Glomerular visceral epithelial cell (primary cell): ENCODE results near the gene PROS1.

ENCODE experiments used
- DNase-seq: peaks from one replicate; pipeline ENCODE4 v3.0.0-alpha.2; 2016; ENCODE audit errors: extremely low spot score

Gene PROS1

DNA sequence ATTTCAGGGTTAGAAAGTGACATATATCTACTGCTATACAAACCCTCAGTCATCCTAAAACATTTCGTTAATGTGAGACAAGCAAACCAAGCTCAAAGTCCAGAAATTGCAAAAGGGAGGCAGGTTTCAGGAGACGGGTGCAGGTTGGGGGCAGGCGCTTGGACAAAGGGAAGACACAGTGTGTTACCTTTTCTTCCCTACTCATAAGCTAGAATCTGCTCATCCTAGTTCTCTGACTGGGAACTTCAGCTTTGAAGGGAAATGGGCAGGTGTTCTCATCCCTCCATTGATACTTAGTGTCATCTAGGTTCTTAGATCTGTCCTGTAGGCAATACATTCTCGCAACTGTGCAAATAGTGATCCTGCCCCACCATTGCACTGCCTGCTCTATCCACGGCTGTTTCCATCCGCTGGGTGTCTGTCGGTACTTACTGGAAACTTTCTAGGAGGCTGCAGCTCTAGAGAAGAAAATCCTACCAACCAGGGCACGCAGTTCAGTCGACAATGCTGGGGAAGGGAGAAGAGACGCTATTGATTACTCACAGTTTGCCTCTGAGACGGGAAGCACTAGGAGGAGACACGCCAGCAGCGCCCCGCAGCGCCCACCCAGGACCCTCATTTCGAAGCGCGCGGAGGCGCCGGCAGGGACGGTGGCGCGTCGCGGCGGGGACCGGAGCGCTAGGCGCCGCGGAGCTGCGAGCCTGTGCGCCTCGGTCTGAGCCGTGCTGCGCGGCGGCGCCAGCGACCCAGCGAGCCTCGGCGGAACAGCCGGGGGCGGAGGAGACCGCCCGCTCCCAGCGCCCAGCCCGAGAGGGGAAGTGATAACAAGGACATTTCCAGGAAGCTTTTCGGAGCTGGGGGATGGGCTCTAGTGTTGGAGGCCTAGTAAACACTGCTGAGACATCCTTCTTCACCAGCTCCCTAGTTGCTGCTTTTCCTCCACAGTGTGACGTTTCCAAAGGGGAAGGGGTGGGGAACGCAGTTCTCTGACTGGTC lies at the start of gene PROS1:
TSS of gene PROS1 (minus strand) at position 766 of the 996 bp plus-strand sequence. CDS start at position 619, 147 bp downstream.
- DNase-seq = peak; percentile 69

DNA sequence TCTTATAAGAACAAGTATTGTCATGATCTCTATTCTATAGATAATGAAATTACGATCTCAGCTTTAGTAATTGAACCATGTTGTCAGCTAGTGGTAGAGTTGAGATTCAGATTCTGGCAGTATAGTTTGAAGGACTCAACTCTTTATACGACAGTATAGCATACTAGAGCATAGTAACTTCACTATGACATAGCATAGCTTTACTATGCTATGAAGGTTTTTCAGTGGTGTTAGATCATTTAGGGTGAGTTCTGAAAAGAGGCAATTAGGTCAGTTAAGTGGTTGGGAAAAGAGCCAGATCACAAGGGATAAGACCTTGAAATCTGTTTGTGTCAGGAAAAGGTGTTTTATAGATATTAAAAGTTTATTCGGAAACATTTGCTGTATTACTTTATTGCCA lies 46.6 kb upstream of the PROS1 start:
- DNase-seq = no peak

DNA sequence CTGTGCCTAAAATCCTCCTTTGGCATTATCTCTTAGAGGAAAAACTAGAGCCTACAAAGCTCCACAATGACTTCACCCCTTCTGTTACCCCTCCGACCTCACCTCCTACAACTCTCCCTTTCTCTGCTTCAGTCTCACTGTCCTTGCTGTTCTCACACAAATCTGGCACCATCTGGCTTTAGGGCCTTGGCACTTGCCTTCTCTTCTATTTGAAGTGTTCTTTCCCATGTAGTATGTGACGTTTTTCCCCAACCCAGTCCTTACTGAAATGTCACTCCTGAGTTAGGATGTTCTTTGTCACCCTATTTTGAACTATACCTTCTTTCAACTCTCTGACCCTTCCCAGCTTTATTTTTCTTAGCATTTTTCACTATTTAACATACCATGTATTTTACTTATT lies 46.0 kb upstream of the PROS1 start:
- DNase-seq = no peak

DNA sequence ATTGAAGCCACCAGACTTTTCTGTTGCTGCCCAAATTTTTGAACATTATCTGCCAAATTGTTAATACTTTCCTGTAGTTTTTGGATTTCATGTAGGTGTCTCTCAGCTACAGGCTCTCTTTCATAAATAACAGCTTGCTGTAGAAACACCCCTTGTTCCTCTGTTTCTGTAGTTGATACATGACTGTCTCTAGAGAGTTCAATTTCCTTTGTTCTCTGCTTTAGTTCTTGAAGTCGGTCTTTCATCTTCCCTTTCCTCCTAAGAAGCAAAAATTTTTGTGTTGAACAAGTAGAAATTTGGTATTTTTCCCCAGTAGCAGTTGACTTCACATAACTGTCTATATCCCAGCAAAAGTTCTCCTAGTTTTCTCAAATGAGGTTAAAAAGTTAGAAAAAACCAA lies 41.3 kb upstream of the PROS1 start:
- DNase-seq = no peak

DNA sequence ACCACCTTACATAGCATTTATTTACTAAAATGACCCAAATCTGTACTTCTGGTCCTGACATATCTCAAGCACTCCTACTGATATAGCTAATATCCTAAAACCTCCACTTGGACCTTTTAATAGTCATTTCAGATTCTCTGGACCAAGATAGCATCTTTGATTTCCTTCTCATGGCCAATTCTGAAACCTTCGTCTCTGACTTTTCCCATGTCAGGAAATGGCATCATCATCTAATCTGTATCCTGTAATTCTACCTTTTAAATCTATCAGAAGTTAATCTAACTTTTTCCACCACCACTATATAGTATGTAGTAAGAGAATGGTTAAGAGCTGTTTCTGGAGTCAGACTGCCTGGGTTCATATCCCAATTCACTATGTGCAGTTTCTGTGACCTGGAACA lies 38.5 kb upstream of the PROS1 start:
- no peak for DNase-seq

DNA sequence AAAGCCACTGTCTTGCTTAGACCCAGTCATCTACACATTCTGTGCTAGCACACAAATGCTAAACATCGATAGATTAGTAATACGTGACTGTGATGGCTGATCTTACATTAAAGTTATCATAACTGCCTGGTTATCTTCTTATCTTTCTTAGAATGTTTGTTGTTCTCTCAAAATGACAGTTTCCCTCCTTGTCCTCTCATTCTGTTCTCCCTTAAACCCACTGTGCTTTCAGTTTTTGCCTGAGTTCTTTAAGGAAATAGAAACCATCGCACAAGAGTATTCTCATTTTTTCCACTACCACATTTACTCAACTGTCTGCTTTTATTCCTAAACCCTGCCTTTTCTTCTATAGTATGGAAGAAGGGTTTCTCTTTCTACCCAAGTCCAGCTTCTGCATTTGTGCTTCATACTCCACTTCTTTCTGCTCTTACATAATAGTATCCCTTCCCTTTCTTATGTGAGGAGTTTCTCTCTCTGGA lies 37.6 kb upstream of the PROS1 start:
- no peak for DNase-seq

DNA sequence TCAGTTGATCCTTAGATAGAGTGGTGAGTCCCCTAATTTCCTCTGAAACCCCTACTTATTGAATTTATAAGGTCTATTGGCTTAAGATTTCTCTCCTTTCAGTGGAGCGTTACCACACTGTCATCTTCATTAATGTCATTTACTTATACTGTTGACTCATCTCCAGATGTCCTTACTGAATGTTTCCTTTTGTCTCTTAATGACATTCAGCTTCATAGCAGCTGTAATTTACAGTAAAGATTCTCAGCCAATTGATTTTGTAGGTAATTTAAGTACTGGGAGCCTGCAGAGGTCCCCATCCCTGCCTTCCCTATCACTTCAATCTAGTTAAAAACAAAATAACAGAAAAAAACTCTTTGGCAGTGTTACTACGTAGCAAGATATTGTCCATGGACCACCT lies 35.9 kb upstream of the PROS1 start:
- no peak for DNase-seq

DNA sequence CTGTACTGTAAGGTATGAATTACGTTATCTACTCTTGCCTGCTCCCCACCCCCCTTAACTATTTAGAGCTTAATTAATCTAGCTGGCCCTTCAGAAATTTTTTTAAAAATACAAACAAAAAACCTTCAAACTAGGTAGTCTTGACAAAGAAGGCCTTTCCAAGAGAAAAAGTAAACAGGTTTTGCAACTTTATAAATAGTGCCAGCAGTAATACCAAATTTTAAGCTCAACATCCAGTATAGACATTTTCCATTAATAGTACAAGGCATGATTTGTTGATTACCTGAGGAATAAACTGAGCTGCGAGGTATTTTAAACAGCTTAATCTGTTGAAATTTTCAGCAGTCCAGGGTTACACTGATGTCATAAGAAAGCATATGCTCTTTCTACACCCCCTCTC lies 34.6 kb upstream of the PROS1 start:
- DNase-seq = no peak

DNA sequence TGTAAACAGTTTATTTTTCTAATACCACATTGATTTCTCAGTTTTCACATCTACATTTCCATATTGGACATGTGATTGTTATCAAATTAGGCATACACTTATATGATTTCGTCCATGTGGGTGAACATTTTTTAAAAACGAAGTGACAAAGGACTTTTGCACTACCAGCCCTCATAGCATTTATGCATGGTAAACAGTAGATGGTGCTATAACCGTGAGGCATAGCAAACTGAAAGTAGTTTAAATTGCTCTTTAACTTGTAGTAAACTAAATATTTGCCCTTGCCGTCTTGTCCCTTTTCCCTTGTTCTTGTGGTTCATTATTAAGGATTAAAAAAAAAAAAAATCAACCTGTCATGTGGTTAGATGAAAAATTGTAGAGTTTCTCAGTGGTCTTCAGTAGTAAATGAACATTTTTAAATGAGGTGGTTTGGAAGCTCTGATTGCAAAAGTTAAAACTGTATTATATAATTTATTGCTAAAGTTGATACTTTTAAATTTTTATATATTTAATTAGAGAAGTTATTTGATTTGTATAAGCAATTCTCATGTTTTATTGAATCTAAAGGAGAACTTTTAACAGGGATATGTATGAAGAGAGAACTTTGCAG lies 30.7 kb upstream of the PROS1 start:
- peak; percentile 53 for DNase-seq

DNA sequence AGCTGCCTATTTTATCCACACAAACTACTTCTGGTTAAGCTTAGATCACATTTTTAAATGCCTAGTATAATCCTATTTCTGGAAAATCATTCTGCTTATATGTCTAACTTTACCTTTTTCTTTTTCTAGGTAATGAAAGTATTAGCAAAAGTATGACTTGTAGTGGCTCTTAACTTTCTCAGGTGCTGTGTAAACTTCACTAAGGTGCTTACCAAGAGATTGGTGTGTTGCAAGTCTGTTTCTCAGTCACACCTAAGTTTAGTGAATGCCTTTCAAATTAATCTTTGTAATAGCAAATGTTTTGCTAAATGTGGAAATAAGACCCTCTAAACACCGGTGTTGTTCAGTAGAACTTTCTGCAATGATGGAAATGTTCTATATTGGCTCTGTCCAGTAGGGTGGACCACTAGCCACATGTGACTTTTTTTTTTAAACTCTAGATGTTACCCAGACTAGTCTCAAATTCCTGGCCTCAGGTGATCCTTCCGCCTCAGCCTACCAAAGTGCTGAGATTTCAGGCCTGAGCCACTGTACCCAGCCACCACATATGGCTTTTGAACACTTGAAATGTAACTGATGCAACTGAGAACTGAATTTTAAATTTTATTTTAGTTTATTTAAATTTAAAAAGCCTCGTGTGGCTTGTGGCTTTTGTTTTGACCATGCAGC lies 28.3 kb upstream of the PROS1 start:
- no peak for DNase-seq

DNA sequence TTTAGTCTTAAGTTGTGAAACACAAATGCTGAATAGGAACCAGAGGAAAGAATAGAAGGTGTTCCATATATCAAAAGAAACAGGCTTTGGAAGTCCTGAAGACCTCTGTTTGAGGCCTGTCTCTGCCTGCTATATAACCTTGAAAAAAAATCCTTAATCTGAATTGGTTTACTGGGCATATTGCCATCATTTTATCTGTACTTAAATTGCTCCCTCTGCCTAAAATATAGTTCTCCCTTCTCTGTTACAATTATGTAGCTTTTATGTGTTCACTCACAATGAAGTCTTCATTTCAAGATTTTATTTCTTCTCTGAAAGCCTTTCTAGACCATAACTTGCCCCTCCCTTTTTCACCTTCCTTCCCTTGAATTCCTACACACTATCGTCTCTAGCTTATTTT lies 27.5 kb upstream of the PROS1 start:
- no peak for DNase-seq

DNA sequence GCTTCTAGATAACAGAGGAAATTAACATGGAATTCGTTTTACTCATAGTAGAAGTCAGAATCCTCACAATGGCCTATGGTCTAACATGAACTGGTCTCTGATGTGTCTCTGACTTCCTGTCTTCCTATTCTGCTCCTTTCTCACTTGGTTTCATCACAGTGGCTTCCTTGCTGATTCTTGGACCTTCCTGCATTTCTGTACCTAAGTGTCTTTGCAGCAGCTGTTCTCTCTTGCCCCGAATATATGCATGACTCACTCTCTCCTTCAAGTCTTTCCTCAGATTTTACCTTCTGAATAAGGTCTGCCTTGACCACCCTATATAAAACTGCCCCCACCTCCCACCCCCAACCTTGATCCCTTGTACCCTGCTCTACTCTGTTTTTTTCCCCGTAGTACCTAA lies 20.4 kb upstream of the PROS1 start:
- no peak for DNase-seq

DNA sequence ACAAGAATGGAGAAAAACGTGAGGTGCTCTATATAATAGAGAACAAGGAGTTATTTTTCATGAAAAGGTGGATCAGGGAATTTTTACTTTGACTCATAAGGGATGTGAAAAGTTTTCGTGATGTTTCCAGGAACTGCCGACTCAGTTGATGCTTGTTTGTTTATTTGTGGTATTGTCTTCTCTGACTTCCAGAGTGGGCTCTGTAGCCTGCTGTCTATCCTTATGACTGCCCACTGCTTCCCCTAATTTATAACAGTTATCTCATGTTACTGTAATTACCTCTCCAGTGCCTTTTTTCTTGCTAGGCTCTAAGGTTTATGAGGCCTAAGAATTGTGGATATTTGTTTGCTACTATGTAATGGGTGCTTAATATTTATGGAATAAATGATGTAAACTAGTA lies 18.5 kb upstream of the PROS1 start:
- DNase-seq = no peak

DNA sequence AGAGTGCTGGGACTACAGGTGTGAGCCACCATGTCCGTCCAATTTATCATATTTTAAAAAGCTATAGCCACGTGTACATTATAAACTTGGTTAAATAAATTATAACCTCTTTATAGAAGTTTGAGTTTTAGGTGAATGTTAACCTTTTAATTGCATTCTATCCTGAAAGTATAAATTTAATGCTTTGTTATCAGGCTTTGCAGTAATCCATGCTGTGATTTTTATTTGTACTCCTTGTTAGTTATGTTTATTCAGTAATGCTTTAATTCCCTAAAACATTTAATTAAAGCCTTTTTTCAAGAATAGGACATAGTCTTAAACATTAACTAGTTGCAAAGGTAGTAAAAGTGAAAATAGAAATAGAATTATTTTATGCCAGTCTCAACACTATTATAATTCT lies 17.9 kb upstream of the PROS1 start:
- no peak for DNase-seq

DNA sequence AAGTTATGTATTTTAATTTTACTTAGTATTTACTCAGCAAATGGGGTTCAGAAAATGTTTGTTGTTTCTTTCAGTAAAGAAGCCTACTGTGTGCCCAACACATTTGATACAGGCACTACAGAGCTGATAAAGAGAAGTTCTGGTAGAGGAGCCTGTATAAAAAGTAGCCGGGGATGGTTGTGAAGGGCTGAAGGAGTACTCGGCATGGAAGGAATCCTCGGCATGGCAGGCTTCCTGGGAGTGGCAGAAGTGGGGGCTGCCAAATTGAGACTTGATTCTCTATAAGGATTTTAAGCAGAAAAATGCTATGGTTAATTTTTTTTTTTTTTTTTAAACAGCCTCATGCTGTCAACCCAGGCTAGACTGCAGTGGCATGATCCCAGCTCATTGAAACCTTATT lies 15.5 kb upstream of the PROS1 start:
- DNase-seq = no peak

DNA sequence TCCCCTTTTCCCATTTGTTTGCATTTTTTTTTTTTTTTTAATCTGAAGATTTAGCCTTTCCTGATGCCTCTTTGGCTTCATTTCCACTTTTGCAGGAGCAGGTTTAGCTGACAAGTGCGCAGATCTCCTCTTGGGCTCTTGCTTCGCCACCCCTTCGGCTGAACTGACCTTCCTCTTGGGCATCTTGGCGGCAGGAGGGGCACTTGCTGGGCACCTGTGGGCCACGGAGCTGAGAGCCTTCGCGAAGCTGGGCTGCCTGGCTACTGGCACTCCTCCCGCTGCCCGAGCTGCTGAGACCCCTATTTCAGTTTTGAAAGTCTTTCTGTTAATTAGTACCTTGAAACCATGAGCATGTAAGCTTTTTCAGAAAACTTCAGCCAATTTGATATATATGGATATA lies 15.1 kb upstream of the PROS1 start:
- no peak for DNase-seq

DNA sequence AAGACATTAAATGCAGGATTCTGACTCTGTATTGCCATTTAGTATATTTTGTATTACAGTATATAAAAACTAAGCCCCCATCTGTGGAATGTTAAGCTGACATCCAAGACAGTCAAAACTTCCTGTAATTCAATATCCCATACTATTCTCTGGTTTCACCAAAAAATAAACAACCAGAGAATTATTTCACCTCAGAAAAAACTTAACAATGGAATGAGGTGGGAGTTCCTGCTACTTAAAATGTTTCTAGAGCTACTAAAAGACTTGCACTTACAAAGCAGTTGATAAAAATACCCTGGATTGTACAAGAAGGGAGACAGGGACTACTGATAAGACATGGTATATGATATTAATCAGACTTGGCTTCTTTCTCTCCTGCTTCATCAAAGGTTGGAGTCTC lies 14.6 kb upstream of the PROS1 start:
- DNase-seq = no peak

DNA sequence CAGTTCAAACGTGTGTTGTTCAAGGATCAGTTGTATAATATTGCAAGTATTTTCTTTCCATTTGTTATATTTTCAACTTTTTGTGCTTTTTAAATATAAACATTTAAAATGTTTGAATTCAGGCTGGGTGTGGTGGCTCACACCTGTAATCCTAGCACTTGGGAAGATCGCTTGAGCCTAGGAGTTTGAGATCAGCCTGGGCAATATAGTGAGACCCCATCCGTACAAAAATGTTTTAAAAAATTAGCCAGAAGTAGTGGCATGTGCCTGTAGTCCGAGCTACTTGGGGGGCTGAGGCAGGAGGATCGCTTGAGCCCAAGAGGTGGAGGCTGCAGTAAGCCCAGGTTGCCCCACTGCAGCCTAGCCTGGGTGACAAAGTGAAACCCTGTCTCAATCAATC lies 10.9 kb upstream of the PROS1 start:
- no peak for DNase-seq

DNA sequence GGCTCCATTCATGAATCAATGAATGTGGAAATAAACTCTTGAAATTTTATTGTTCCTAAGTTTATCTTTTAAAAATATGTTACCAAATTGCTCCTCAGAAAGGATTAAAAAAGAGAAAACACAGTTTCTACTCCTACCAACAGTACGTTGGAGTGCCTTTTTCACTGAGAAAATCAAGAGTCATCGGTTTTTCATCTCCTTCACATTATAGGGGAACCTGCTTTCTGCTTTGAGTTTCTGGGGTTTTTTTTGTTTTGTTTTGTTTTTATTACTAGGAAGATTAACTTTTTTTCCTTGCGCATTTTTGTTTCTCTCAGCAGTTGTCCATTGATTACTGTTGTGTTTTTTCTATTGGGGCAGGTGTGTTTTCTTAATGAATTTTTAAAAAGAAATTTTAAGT lies 9.7 kb upstream of the PROS1 start:
- no peak for DNase-seq

DNA sequence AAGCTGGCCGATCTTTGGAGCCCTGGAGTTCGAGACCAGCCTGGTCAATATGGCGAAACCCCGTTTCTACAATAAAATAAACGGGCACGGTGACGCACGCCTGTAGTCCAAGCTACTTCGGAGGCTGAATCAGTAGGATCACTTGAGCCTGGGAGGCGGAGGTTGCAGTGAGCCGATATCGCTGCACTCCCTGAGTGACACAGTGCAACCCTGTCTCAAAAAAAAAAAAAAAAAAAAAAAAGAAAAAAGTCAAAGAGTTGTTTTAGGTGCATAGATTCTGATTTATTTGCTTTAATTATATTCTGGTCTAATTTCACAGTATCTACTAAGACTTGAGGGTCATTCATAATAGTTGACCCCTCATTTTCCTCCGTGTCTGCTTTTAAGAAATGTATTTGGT lies 8.0 kb upstream of the PROS1 start:
- no peak for DNase-seq

DNA sequence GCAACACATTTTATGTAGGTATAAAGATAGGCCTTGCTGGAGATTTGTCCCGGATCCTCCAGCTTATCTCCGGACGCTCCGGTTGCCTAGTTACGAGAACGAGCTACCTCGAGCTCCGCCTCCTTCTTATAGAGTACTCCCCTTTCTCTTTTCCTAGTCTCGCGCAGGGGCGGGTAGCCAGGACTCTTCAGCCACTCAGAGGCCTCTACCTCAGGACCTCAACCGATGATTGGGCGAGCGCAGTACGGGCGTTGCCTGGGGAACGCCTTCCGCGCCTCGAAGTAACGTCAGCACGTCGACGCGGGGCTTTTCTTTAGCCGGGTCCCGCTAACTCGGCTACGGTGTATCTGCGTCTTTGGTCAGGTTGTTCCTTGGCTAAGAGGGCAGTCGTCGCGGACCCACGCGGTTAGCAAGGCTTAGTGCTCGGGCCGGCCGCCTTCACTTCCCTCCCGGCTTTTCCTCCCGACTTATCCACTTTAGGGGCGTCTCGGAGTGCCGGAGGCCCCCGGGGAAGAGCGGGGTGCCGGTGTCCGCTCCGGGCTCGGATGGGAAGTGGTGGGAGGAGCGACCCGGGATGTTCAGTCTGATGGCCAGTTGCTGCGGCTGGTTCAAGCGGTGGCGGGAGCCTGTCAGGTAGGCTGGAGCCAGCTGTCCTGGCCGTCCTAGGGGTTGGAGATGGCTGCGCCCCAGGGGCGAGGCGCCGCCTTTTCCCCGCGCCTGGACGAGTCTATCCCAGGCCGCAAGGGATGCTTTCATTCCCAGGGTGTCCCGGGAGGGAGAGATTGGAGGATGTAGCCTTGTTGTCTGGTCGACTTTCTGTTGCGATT lies 6.4 kb upstream of the PROS1 start, which contains the start of gene ARL13B:
TSS of gene ARL13B (plus strand) at position 306 of the 827 bp plus-strand sequence. CDS start at position 575, 269 bp downstream.
- peak; percentile 98 for DNase-seq

DNA sequence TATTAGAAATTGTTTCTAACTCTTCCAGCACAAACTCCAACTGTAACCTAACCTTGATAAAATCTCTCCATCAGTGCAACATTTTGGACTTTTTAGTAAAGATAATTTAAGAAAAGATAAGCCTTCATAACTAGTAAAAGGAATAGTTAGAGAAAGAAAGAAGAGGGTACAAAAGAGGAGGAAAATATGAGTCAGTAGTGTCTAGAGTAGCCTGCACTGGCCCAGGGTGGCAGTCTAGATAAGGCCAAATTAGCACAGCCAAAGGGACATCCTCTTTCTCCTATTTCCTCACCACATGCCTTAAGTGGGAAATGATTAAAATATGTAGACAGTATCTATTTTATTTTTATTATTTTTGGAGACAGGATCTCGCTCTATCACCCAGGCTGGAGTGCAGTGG lies 3.7 kb downstream of the PROS1 start:
- DNase-seq = no peak
